Astrocyte (in vitro differentiated cells and primary cell): ENCODE measurements around the gene PVALEF.

Experiments used
- CTCF ChIP-seq: IDR thresholded peaks from 2 replicates; pipeline ENCODE4 v1.5.1; 2011; ENCODE audit warnings: low read depth, mild to moderate bottlenecking, inconsistent platforms, low read length, moderate library complexity; ENCODE audit not compliant: insufficient read depth
- EZH2 ChIP-seq: IDR thresholded peaks from 2 replicates; pipeline ENCODE4 v1.6.1; 2012; ENCODE audit warnings: mild to moderate bottlenecking, low read length, inconsistent platforms; ENCODE audit not compliant: insufficient read depth

GRCh38 chr17:81178136-81179091 lies 13.1 kb downstream of the PVALEF start:
- no peak for TF ChIP-seq CTCF
- TF ChIP-seq EZH2: no peak
